Measurements from ENCODE around the gene BACE1-AS. TPM values are rescaled to one million over a fixed set of nuclear protein-coding genes. Genes with fewer than 3 reads are reported as not detected.

The BACE1-AS gene
- total and polyA plus RNA-seq, 9 donors: 5.1 to 20.3 (median 13.9) TPM

DNA sequence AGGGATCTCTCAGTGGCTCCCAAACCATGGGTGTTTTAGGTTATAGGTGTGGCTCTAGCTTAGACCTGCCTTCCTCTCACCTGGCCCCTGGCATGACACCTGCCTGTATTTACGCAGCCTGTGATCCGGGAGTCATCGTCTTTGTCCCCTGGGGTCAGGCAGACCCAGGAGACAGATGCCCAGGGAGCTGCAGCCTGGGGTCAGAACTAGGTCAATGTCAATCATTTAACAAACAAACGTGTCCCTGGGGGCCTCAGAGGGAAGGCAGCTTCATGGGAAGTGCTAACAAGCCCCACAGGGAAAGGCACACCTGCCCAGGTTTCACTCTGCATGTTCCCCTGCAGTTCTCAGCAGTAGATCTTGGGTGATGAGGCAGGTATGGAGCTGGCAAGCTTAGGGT is 12.0 kb downstream of the BACE1-AS start:
- H3K27ac ChIP-seq: no peak overlapping the region
- peak in 1 of 5 donors; percentile 17 for DNase-seq
- intact Hi-C loops (cut with DNase I): no loop called here
- H3K4me3 ChIP-seq: no peak overlapping the region
- H3K9me3 ChIP-seq: no peaks in the 10 kb centered on the region
- no peaks in the 10 kb centered on the region for H3K36me3 ChIP-seq
- TF ChIP-seq POLR2A (IDR thresholded peaks at IDR 0.05): no peak
- TF ChIP-seq EP300 (IDR thresholded peaks at IDR 0.05): no peak
- no peak for TF ChIP-seq CTCF (IDR thresholded peaks at IDR 0.05)
- peaks cover 18% of the 10 kb centered on the region for H3K4me1 ChIP-seq (ENCODE audit: insufficient read depth)
- no peaks in the 10 kb centered on the region for H3K27me3 ChIP-seq
- 58 to 75% (median 73%) methylated on average over 4 of the region's 4 CpGs for WGBS, 3 donors

DNA sequence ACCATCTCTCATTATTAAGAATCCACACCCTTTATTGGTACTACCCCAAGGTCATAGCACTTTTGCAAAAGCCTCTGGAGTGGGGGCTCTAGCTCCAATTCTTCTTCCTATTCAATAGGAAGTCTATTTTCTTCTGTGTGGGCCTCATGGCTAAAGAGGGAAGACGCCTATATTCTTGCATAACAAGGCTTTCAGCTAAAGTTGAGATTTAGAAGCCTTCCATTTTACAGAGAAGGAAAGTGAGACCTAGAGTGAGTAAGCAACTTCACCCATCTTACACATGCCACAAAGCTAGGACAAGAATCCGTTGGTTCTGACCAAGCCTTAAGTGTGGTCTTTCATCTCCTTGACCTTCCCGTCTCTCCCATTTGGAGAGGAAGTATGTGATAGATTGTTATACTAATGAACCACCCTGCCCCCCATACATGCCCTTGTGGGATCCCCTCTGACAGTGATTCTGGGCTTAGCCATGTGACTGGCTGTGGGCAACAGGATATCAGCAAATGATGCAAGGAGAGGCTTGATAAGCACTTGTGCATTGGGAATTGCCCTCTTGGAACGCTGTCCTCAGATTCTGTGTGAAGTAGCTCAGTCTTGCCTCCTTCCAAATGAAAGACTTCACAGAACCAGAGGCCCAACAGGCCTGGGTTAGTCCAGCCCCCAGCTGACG is 12.6 kb downstream of the BACE1-AS start:
- intact Hi-C loops (cut with DNase I): no loop called here
- H3K27ac ChIP-seq: no peak overlapping the region
- H3K27me3 ChIP-seq: no peaks in the 10 kb centered on the region
- DNase-seq: no peak
- TF ChIP-seq CTCF (IDR thresholded peaks at IDR 0.05) (no peak), POLR2A (IDR thresholded peaks at IDR 0.05) (no peak), EP300 (IDR thresholded peaks at IDR 0.05) (no peak)
- H3K4me3 ChIP-seq: no peak overlapping the region
- no peaks in the 10 kb centered on the region for H3K9me3 ChIP-seq
- H3K36me3 ChIP-seq: no peaks in the 10 kb centered on the region
- H3K4me1 ChIP-seq (ENCODE audit: insufficient read depth): peaks cover 18% of the 10 kb centered on the region
- WGBS, 3 donors: 82 to 89% (median 86%) methylated on average over 5 of the region's 5 CpGs

DNA sequence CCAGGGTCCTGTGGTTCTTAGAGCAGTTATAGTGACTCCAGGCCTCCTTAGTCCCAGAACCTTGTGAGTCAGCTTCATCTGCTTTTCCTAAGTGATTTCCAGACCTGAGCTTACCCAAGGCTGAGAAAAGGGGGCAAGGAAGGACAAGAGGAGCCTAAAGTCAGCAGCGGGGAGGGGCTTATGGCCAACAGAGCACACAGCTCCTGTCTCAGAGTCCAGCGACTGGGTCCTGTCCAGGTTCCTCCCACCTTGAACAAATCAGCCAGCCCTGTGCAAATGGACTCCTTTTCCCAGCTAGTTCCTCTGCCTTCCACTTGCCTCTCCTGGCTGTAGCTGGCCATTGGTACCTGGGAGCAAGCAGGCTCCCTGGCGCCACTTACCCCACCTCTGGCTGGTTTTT is 14.0 kb downstream of the BACE1-AS start:
- Histone ChIP-seq H3K27me3 (no peaks in the 10 kb centered on the region), H3K4me3 (no peak overlapping the region), H3K4me1 (ENCODE audit: insufficient read depth) (peaks cover 9% of the 10 kb centered on the region), H3K27ac (no peak overlapping the region), H3K36me3 (no peaks in the 10 kb centered on the region), H3K9me3 (no peaks in the 10 kb centered on the region)
- no peak for TF ChIP-seq POLR2A (IDR thresholded peaks at IDR 0.05)
- TF ChIP-seq CTCF (IDR thresholded peaks at IDR 0.05): no peak
- no peak for TF ChIP-seq EP300 (IDR thresholded peaks at IDR 0.05)
- peak in 1 of 5 donors; percentile 17 for DNase-seq
- WGBS, 3 donors: 88 to 89% (median 88%) methylated on average over 3 of the region's 3 CpGs
- intact Hi-C loops (cut with DNase I): no loop called here

GRCh38 chr11:117309310-117309709 is 18.2 kb downstream of the BACE1-AS start:
- Histone ChIP-seq H3K9me3 (no peaks in the 10 kb centered on the region), H3K27ac (no peak overlapping the region), H3K27me3 (no peaks in the 10 kb centered on the region), H3K4me3 (no peak overlapping the region), H3K4me1 (ENCODE audit: insufficient read depth) (no peaks in the 10 kb centered on the region), H3K36me3 (no peaks in the 10 kb centered on the region)
- DNase-seq: no peak
- TF ChIP-seq CTCF (IDR thresholded peaks at IDR 0.05): no peak
- TF ChIP-seq EP300 (IDR thresholded peaks at IDR 0.05): no peak
- intact Hi-C loops (cut with DNase I): no loop called here
- WGBS, 3 donors: 92 to 95% (median 92%) methylated on average over 7 of the region's 7 CpGs

All from ovary (tissue), 9 donors.